ENCODE measurements around the gene ANO1. TPM values are rescaled to one million over a fixed set of nuclear protein-coding genes. Genes with fewer than 3 reads are reported as not detected.

ANO1 gene
- polyA plus RNA-seq, 1 donor (not counting 4 experiments of a cell fraction or from before 2014, with no cell fraction given), result 45.2 TPM

DNA sequence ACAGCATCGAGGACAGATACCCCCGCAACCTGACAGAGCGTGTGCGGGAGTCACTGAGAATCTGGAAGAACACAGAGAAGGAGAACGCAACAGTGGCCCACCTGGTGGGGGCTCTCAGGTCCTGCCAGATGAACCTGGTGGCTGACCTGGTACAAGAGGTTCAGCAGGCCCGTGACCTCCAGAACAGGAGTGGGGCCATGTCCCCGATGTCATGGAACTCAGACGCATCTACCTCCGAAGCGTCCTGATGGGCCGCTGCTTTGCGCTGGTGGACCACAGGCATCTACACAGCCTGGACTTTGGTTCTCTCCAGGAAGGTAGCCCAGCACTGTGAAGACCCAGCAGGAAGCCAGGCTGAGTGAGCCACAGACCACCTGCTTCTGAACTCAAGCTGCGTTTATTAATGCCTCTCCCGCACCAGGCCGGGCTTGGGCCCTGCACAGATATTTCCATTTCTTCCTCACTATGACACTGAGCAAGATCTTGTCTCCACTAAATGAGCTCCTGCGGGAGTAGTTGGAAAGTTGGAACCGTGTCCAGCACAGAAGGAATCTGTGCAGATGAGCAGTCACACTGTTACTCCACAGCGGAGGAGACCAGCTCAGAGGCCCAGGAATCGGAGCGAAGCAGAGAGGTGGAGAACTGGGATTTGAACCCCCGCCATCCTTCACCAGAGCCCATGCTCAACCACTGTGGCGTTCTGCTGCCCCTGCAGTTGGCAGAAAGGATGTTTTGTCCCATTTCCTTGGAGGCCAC lies 128.3 kb downstream of the ANO1 start:
- Histone ChIP-seq H3K79me2 (ENCODE audit: control insufficient read depth, insufficient read depth, low read length) (peaks cover 40% of the 10 kb centered on the region), H3K27me3 (ENCODE audit: control insufficient read depth, extremely low read depth, insufficient read depth, low read length) (no peaks in the 10 kb centered on the region), H3K4me1 (ENCODE audit: control insufficient read depth, extremely low read depth, insufficient read depth, low read length) (peaks cover 17% of the 10 kb centered on the region), H3K36me3 (ENCODE audit: control insufficient read depth in 2 of 2, extremely low read depth in 1 of 2, insufficient read depth in 2 of 2, low read length in 2 of 2) (peaks cover 12 to 26% of the 10 kb centered on the region in 2 experiments), H2AFZ (ENCODE audit: control insufficient read depth, low read length) (no peak overlapping the region), H3K27ac (ENCODE audit: control insufficient read depth, insufficient read depth, low read length) (no peak overlapping the region), H3K9ac (ENCODE audit: control insufficient read depth, extremely low read depth, insufficient read depth, low read length) (no peak overlapping the region), H3K4me3 (ENCODE audit: control insufficient read depth in 2 of 3, extremely low read depth in 1 of 3, insufficient read depth in 2 of 3, low read depth in 1 of 3, low read length in 3 of 3) (no peak overlapping the region), H3K9me3 (ENCODE audit: control insufficient read depth, low read depth, low read length) (no peaks in the 10 kb centered on the region), H3K4me2 (ENCODE audit: control insufficient read depth, extremely low read depth, insufficient read depth, low read depth, low read length) (no peak overlapping the region), H4K20me1 (ENCODE audit: control insufficient read depth, extremely low read depth, insufficient read depth, low read length) (peaks cover 23% of the 10 kb centered on the region), H3K9me1 (ENCODE audit: control insufficient read depth, extremely low read depth, insufficient read depth, low read length) (peaks cover 4% of the 10 kb centered on the region)
- no peak for FAIRE-seq
- no peak for DNase-seq (ENCODE audit: low read depth, low spot score)
- TF ChIP-seq, protein P1, sequence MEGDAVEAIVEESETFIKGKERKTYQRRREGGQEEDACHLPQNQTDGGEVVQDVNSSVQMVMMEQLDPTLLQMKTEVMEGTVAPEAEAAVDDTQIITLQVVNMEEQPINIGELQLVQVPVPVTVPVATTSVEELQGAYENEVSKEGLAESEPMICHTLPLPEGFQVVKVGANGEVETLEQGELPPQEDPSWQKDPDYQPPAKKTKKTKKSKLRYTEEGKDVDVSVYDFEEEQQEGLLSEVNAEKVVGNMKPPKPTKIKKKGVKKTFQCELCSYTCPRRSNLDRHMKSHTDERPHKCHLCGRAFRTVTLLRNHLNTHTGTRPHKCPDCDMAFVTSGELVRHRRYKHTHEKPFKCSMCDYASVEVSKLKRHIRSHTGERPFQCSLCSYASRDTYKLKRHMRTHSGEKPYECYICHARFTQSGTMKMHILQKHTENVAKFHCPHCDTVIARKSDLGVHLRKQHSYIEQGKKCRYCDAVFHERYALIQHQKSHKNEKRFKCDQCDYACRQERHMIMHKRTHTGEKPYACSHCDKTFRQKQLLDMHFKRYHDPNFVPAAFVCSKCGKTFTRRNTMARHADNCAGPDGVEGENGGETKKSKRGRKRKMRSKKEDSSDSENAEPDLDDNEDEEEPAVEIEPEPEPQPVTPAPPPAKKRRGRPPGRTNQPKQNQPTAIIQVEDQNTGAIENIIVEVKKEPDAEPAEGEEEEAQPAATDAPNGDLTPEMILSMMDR (optimal IDR thresholded peaks at IDR 0.05 in 1 of 3, IDR thresholded peaks at IDR 0.05 in 1 of 3, conservative IDR thresholded peaks at IDR 0.05 in 1 of 3; ENCODE audit: extremely low read depth in 1 of 3, insufficient read depth in 2 of 3, low read length in 3 of 3), result no peak
- dilution Hi-C loops (cut with MboI; ENCODE audit: extremely low pct_ligation_motif_present, low sequenced_read_pairs), result no loop called here

DNA sequence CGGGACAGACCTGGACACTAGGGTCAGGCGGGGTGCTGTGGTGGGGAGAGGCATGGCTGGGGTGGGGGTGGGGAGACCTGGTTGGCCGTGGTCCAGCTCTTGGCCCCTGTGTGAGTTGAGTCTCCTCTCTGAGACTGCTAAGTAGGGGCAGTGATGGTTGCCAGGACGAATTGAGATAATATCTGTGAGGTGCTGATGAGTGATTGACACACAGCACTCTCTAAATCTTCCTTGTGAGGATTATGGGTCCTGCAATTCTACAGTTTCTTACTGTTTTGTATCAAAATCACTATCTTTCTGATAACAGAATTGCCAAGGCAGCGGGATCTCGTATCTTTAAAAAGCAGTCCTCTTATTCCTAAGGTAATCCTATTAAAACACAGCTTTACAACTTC lies 128.9 kb downstream of the ANO1 start:
- no peak overlapping the region for H3K4me3 ChIP-seq (ENCODE audit: control insufficient read depth in 2 of 3, extremely low read depth in 1 of 3, insufficient read depth in 2 of 3, low read depth in 1 of 3, low read length in 3 of 3)
- H3K9me3 ChIP-seq (ENCODE audit: control insufficient read depth, low read depth, low read length), result no peaks in the 10 kb centered on the region
- dilution Hi-C loops (cut with MboI; ENCODE audit: extremely low pct_ligation_motif_present, low sequenced_read_pairs), result no loop called here
- H3K27ac ChIP-seq (ENCODE audit: control insufficient read depth, insufficient read depth, low read length), result no peak overlapping the region
- no peak for TF ChIP-seq EZH2 (IDR thresholded peaks at IDR 0.05; ENCODE audit: low read length)
- TF ChIP-seq, protein P1 (optimal IDR thresholded peaks at IDR 0.05 in 1 of 3, IDR thresholded peaks at IDR 0.05 in 1 of 3, conservative IDR thresholded peaks at IDR 0.05 in 1 of 3; ENCODE audit: extremely low read depth in 1 of 3, insufficient read depth in 2 of 3, low read length in 3 of 3), result no peak
- peaks cover 40% of the 10 kb centered on the region for H3K79me2 ChIP-seq (ENCODE audit: control insufficient read depth, insufficient read depth, low read length)
- FAIRE-seq, result no peak
- H3K4me1 ChIP-seq (ENCODE audit: control insufficient read depth, extremely low read depth, insufficient read depth, low read length), result peaks cover 17% of the 10 kb centered on the region
- H2AFZ ChIP-seq (ENCODE audit: control insufficient read depth, low read length), result no peak overlapping the region
- H3K4me2 ChIP-seq (ENCODE audit: control insufficient read depth, extremely low read depth, insufficient read depth, low read depth, low read length), result no peak overlapping the region
- H3K9ac ChIP-seq (ENCODE audit: control insufficient read depth, extremely low read depth, insufficient read depth, low read length), result no peak overlapping the region
- peaks cover 12 to 26% of the 10 kb centered on the region in 2 experiments for H3K36me3 ChIP-seq (ENCODE audit: control insufficient read depth in 2 of 2, extremely low read depth in 1 of 2, insufficient read depth in 2 of 2, low read length in 2 of 2)
- H3K9me1 ChIP-seq (ENCODE audit: control insufficient read depth, extremely low read depth, insufficient read depth, low read length), result peaks cover 4% of the 10 kb centered on the region
- H3K27me3 ChIP-seq (ENCODE audit: control insufficient read depth, extremely low read depth, insufficient read depth, low read length), result no peaks in the 10 kb centered on the region
- no peak for DNase-seq (ENCODE audit: low read depth, low spot score)
- peaks cover 23% of the 10 kb centered on the region for H4K20me1 ChIP-seq (ENCODE audit: control insufficient read depth, extremely low read depth, insufficient read depth, low read length)

Measured in keratinocyte (primary cell).